GM11168 (cell line): ENCODE results near the gene SETD7.

Experiments used
- in situ Hi-C: fragments of 300-500 bp; cut with MboI; formaldehyde crosslinking; loops from one replicate; pipeline ENCODE4 v1.12.0; 2022; ENCODE audit warnings: low sequenced_read_pairs; ENCODE audit not compliant: unreplicated experiment

The SETD7 gene

DNA sequence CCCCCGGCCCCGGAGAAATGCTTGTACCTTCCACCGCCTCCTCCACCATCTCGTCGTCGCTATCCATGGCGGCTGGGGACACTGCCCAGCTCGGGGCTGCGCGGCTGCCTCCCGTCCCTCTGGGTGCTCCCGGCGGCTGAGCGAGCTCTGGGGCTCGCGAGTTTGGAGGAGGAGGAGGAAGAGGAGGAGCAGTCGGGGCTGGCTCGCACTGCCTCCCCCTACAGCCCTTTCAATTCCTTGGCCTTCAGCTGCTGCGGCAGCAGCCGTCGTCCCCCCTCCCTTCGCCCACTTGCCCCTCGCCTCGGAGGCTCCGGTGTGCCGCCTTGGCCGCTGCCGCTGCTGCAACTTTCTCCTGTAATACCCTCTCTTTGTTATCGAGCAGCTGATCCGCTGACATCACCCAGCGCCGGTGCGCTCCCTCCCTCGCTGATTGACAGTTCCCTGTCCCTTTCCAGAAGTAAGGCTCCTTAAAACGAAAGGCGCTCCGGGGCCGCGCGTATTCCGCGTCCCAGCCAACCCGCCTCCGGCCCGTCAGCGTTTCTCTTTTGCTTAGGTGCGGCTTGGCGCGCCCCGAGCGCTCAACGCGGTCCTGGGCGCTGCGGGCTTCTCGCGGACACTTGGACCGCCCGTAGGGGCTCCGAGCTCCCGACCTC, at the start of gene SETD7:
Gene SETD7 (minus strand): TSS at position 149 of the 653 bp plus-strand sequence. CDS start 82 bp downstream, at position 67.
- in situ Hi-C loops, result no loop called here

DNA sequence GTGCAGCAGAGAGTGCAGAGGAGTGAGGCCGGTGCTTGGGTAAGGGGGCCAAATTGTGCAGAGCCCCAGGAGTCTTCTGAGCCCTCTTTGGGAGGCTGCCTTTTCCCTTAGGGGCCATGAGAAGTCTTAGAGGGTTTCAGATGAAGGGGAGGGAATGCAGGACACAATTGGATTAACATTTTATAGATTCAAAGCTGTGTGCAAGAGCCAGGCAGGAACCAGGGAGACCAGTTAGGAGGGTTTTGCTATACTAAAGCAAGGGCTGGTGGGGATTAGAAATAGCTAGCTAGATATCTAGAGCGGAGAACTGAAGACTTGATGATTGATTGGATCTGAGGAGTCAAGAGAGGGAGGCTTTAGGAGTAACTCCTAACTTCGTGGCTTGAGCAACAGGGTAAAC, 49.5 kb upstream of the SETD7 start:
- in situ Hi-C loops, result no loop called here

- in situ Hi-C loops, result no loop called here
These were observed 47.8 kb upstream of the SETD7 start for GRCh38 chr4:139603576-139604410.

DNA sequence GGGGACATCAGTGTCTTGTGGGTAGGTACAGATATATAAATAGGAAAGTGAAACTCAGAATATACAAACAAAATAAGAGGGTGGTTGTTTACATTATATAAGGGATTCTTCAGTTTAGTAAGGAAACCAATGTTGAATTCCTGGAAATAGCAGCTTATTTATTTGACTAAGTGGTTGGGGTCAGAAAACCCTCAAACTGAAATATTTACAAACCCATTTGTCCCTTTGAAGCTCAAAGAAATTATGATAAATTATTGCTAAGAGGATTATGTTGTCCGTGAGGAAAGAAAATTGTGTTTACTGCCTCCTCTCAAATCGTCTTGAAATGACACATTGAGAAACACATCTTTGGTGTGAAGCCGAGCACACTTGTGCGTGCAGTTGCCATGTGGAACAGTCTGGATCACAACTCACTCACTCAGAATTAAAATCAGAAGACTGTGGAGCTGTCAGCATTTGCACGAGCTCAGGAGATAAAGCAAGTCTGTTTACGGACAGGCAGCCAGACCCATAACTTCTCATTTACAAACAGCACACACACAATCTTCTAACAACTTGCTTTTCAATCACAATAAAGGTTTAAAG, 46.8 kb upstream of the SETD7 start:
- in situ Hi-C loops, result no loop called here

GRCh38 chr4:139600662-139601061, 44.6 kb upstream of the SETD7 start:
- in situ Hi-C loops, result no loop called here

DNA sequence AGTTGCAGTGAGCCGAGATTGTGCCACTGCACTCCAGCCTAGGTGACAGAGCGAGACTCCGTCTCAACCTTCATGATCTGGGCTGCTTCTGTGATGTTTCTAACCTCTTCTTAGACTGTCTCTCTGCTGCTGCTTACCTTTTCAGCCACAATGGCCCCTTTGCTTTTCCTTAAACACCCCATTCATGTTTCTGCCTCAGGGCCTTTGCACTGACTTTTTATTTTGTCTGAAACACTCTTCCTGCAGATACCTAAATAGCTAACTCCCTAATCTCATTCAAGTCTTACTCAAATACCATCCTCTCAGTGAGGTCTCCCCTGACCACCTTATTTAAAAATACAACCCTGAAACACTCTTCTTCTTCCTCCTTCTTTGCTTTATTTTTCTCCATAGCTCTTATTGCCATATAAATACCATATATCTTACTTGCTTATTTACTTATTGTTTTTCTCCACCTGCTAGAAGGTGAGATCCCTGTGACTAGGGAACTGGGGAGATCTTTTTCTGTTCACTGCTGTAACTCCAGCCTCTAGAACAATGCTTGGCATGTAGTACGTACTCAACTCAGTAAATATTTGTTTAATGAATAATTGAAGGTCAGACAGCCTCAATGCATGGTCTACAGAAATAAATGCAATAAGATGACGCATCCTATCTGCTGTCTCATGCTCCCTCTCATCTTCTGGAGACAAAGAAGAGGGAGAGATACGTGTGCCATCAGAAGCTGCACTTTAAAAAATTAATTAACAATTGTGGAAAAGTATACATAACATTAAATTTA, 43.8 kb upstream of the SETD7 start:
- in situ Hi-C loops, result no loop called here

GRCh38 chr4:139599076-139599475, 43.1 kb upstream of the SETD7 start:
- in situ Hi-C loops, result no loop called here

DNA sequence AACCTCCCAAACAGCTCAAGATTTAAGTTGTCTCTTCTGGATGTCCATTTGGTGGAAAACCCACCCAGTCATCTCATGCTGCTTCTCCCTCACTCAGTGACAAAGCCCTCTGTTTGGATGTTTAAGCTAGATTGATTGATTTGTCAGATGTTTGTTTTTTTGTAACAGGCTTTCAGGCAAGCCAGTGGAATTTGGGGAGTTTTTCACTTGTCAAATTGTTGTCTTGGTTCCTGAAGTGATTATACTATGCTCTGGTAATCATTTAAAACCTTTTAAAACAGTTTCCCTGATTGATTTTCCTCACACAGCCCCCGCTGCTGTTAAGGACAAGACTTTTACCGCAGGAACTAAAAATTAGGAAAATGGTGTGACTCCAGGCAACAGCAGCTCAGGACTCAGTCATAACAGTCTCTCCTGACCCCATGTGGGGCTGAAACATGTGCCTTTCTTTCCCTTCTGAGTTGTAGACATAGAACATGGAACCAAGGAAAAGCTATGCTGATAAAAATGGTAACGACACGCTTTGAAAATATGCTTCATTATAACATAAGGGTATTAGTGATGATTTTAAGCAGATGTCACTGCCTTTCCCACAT, 40.8 kb upstream of the SETD7 start:
- in situ Hi-C loops, result no loop called here

DNA sequence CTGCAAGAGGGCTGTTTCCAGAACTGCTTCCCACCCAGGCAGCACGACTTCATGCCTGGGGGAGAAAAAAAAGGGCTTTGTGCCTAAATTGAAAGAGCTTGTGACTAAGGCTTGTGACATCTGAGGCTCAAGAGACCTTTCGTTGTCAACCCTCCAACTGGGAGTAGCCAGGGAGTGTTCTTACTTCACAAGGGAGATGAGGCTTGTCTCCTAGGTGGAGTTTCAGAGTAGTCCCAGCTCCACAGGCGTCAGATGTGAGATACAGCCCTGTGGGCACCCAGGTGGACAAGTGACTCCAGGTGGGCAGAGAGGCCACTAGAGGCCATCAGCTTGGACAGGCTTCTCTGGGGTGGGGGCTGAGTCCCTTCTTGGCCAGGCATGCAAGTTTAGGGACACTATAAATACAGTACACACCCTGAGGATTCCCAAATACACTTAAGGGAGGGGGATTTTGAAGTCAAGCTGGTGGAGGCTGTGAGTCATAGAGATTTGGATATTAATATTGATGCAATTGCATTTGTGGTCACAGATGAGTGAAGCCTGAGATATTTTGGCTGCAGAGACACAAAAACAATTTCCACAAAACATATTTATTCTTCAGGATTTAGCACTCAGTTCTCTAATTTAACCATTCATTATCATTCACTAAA, 40.1 kb upstream of the SETD7 start:
- in situ Hi-C loops, result no loop called here

DNA sequence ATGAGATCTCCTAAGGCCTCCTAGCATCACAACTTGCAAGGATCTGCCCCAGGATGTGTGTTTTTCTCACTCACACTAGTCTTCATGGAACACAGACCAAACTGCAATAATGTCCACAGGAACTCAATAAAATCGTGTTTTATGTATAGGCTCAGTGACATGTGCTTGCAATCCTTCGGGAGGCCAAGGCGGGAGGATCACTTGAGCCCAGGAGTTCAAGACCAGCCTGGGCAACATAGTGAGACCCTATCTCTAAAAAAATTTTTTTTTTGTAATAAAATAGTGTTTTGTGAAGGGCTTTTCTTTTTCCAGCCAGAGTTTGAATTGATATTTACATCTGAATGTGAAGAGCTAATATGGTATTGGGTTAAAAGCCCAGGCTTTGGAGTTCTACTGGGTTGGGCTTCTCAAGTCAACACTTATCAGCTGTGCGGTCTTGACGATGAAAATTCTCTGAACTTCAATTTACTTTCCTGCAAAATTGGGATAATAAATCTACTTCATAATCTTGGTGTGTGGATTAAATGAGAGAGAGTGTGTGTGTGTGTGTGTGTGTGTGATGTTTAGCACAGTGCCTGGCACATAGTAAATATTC, 38.7 kb upstream of the SETD7 start:
- in situ Hi-C loops, result no loop called here

GRCh38 chr4:139593091-139593564, 37.1 kb upstream of the SETD7 start:
- in situ Hi-C loops, result no loop called here

DNA sequence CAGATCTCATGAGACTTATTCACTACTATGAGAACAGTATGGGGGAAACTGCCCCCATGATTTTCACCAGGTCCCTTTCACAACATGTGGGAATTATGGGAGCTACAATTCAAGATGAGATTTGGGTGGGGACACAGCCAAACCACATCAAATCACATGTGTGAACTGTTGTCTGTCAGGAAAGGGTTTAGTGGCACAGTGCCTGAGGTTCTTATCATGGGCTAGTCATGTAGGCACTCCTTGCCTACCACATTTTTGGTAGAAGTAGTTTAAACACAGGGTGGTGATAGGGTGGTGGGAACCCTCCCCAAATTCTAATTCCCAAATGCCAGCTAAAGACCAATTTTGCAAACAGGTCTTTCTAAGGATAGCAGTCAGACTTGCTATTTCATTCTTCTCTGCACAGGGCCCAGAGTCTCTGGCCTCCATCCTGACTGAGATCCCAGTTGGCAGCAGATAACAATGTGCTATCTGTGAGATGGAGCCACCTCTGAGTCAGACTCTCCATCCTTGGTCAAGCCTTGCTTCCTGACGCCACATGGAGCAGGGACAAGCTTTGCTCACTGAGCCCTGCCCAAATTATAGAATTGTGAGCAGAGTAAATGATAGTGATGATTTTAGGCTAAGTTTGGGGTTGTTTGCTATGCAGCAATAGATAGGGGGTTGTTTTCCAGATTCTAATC, 33.5 kb upstream of the SETD7 start:
- in situ Hi-C loops, result no loop called here

DNA sequence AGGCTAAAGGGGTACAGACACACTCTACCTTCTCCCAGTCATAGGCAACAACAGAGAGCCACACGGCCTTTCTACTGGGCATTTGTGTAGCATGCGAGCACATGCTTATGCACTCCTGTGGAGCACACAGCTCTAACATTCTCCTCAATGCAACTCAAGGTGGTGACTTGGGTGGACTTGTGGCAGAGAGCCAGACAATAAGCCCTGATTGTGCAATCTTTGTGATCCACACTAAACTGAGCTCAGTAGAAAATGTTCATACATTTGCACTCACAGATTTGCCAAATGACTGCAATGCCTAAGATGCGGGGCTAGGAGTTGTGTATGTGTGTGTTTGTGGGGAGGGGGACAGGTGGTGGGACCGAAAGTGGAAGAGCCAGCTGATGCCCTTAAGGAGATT, 31.4 kb upstream of the SETD7 start:
- in situ Hi-C loops, result no loop called here

GRCh38 chr4:139585473-139585872, 29.5 kb upstream of the SETD7 start:
- in situ Hi-C loops, result no loop called here

DNA sequence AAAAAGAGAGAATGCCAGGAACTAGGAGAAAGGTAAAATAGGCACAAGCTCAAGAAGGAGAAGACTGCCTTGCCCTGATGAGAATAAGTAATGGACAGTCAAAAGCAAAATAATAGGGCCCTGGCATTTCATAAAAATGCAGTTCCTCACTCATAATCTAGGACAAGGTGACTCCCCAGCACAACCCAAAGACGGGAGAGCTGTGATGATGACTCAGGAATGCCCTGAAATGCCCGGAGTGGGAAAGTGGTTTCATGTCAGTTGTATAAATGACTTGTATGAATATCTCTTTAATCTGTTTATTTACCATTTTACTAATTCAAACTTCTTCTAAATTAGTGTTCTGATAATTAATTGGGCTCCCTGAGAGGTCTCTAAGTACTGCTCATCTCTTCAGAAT, 28.8 kb upstream of the SETD7 start:
- in situ Hi-C loops, result no loop called here

DNA sequence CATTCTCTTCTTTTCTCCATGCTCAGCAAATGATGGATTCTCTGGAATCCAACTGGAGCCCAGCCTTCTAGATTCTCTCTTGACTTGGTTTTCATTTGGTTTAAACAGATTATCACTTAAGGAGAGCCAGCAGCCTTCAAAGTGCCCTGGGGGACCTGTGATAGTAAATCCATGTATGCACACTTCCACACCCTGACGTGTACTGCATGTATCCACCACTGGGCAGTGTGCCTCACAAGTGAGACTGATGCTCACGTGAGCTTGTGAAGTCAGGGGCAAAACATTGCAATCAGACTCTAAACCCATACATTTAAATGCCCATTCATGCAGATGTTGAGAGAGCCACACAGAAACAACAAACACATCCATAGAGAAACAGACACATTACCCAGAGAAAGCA, 28.0 kb upstream of the SETD7 start:
- in situ Hi-C loops, result no loop called here

DNA sequence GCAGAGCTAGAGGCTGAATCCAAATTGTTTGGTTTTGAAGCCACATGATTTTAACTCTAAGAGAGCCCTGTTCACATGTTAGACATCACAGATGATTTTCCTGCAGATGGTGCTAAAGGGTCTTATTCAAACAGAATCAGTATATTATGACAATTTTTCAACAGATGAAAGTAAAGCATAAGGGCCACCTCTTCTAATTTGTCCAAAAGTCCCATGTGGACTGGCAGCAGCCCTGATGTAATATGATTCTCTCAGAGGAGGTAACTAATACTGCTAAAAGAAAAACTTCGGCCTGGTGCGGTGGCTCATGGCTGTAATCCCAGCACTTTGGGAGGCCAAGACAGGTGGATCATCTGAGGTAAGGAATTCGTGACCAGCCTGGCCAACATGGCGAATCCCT, 26.0 kb upstream of the SETD7 start:
- in situ Hi-C loops, result no loop called here

- in situ Hi-C loops, result no loop called here
These were observed 25.1 kb upstream of the SETD7 start for GRCh38 chr4:139581096-139581495.

DNA sequence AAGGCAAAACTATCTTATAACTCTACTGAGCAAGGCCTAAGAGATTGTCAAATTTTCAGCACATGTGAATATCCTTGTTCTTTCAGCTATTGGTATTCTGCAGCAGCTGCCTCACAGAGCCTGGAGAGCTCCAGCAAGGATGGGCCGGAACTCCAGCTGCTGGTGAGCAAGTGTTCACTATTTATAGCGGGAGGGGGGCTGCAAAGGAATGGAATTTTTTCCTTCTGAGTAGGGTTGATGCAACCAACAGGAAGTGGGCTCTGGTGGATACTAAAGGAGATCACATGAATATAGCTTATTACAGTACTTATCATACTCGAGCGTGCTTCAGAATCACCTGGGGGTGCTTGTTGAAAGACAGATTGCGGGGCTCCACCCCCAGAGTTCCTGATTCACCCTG, 20.2 kb upstream of the SETD7 start:
- in situ Hi-C loops, result no loop called here
